ENCODE data around the gene EEF1A2. TPM values are rescaled to one million over a fixed set of nuclear protein-coding genes. Genes with fewer than 3 reads are reported as not detected.

EEF1A2 gene
- total RNA-seq, 1 experiment from 2014 or later: 32.0 TPM

- Histone ChIP-seq H3K36me3 (ENCODE audit: control insufficient read depth, insufficient read depth, low read length) (no peaks in the 10 kb centered on the region), H3K9me3 (no peaks in the 10 kb centered on the region), H3K27me3 (replicated peaks; ENCODE audit: control insufficient read depth, insufficient read depth, low read length) (peaks cover 9% of the 10 kb centered on the region), H3K4me3 (ENCODE audit: low read depth, low read length) (no peak overlapping the region), H3K4me1 (no peaks in the 10 kb centered on the region)
- no peak overlapping the region for H3K27ac Mint-ChIP-seq (ENCODE audit: unreplicated experiment)
- H3K4me1 Mint-ChIP-seq (ENCODE audit: low read depth, unreplicated experiment): no peaks in the 10 kb centered on the region
- no peak for TF ChIP-seq CTCF (IDR thresholded peaks at IDR 0.05; ENCODE audit: insufficient read depth in 1 of 2, low read depth in 1 of 2, low read length in 1 of 2, severe bottlenecking in 1 of 2, unreplicated experiment in 1 of 2)
- ChIA-PET POLR2A (no interaction called here), CTCF (no interaction called here)
- H3K27me3 Mint-ChIP-seq (ENCODE audit: insufficient read depth, unreplicated experiment): peaks cover 47% of the 10 kb centered on the region
- intact Hi-C loops (cut with micrococcal nuclease; ENCODE audit: unreplicated experiment): no loop called here
- H3K4me3 Mint-ChIP-seq (ENCODE audit: unreplicated experiment): no peak overlapping the region
- no peaks in the 10 kb centered on the region for H3K36me3 Mint-ChIP-seq (ENCODE audit: insufficient read depth, unreplicated experiment)
- no peaks in the 10 kb centered on the region for H3K9me3 Mint-ChIP-seq (ENCODE audit: unreplicated experiment)
- DNase-seq: no peak
- BruUV-seq (replicated peaks): no TSS peak
These were observed 39.9 kb downstream of the EEF1A2 start for GRCh38 chr20:63459070-63459380.

DNA sequence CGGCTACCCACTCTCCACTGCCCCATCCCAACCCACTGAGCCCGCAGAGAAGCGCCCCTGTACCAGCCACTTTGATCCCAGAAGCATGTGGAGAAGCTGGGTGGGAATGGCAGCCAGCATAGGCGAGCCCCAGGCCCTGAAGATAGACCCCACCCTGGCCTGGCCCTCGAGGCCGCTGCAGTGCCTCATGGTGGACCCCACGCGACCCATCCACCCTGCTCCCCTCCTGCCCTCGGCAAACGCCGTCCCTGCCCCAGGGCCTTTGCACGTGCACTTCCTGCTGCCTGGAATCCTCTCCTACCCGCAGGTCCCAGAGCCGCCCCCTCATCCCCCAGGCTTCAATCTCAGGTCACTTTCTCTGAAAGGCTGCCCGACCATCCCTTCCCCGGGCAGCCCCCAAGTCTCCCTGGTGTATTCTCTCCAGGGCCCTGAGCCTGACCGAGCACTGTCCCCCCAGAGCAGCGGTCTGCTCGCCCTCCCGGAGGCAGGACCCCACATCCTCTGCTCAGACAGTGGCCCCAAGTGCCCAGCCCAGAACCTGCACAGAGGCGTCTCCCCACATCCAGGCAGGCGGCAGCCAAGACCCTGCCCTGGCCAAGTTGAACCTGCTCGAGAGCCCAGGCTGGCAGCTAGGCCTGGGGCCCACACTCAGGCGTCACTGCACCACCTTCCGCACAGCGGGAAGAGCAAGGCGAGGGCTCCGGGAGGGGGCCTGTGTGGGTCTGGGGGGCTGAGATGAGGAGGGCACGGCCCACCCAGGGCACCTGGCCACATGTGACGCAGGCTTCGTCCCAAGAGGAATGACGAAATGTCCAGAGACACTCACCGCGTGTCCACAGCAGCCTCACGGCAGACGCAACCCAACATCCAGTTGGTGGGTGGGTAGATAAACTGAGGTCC lies 40.5 kb downstream of the EEF1A2 start:
- Mint-ChIP-seq H3K27ac (ENCODE audit: unreplicated experiment) (no peak overlapping the region), H3K4me1 (ENCODE audit: low read depth, unreplicated experiment) (no peaks in the 10 kb centered on the region), H3K36me3 (ENCODE audit: insufficient read depth, unreplicated experiment) (no peaks in the 10 kb centered on the region), H3K27me3 (ENCODE audit: insufficient read depth, unreplicated experiment) (peaks cover 46% of the 10 kb centered on the region), H3K9me3 (ENCODE audit: unreplicated experiment) (no peaks in the 10 kb centered on the region), H3K4me3 (ENCODE audit: unreplicated experiment) (no peak overlapping the region)
- BruUV-seq (replicated peaks): no TSS peak
- no peak for TF ChIP-seq CTCF (IDR thresholded peaks at IDR 0.05; ENCODE audit: insufficient read depth in 1 of 2, low read depth in 1 of 2, low read length in 1 of 2, severe bottlenecking in 1 of 2, unreplicated experiment in 1 of 2)
- ChIA-PET POLR2A (no interaction called here), CTCF (no interaction called here)
- Histone ChIP-seq H3K27me3 (replicated peaks; ENCODE audit: control insufficient read depth, insufficient read depth, low read length) (peaks cover 9% of the 10 kb centered on the region), H3K9me3 (no peaks in the 10 kb centered on the region), H3K36me3 (ENCODE audit: control insufficient read depth, insufficient read depth, low read length) (no peaks in the 10 kb centered on the region), H3K4me1 (no peaks in the 10 kb centered on the region), H3K4me3 (ENCODE audit: low read depth, low read length) (no peak overlapping the region)
- intact Hi-C loops (cut with micrococcal nuclease; ENCODE audit: unreplicated experiment): no loop called here
- DNase-seq: no peak

- Histone ChIP-seq H3K27me3 (replicated peaks; ENCODE audit: control insufficient read depth, insufficient read depth, low read length) (peaks cover 9% of the 10 kb centered on the region), H3K4me1 (no peaks in the 10 kb centered on the region), H3K9me3 (no peaks in the 10 kb centered on the region), H3K4me3 (ENCODE audit: low read depth, low read length) (no peak overlapping the region), H3K36me3 (ENCODE audit: control insufficient read depth, insufficient read depth, low read length) (no peaks in the 10 kb centered on the region)
- Mint-ChIP-seq H3K36me3 (ENCODE audit: insufficient read depth, unreplicated experiment) (no peaks in the 10 kb centered on the region), H3K9me3 (ENCODE audit: unreplicated experiment) (no peaks in the 10 kb centered on the region), H3K27me3 (ENCODE audit: insufficient read depth, unreplicated experiment) (peaks cover 43% of the 10 kb centered on the region), H3K4me1 (ENCODE audit: low read depth, unreplicated experiment) (no peaks in the 10 kb centered on the region), H3K4me3 (ENCODE audit: unreplicated experiment) (no peak overlapping the region), H3K27ac (ENCODE audit: unreplicated experiment) (no peak overlapping the region)
- intact Hi-C loops (cut with micrococcal nuclease; ENCODE audit: unreplicated experiment): no loop called here
- DNase-seq: no peak
- no peak for TF ChIP-seq CTCF (IDR thresholded peaks at IDR 0.05; ENCODE audit: insufficient read depth in 1 of 2, low read depth in 1 of 2, low read length in 1 of 2, severe bottlenecking in 1 of 2, unreplicated experiment in 1 of 2)
- POLR2A ChIA-PET: no interaction called here
- BruUV-seq (replicated peaks): no TSS peak
- CTCF ChIA-PET: no interaction called here
These were observed 41.1 kb downstream of the EEF1A2 start for GRCh38 chr20:63457737-63458136.

Measured in Caco-2 (cell line).